ENCODE data around the gene NPIPB8. TPM values are rescaled to one million over a fixed set of nuclear protein-coding genes. Genes with fewer than 3 reads are reported as not detected.

The NPIPB8 gene
- total and polyA plus RNA-seq, 9 of the 15 experiments (the other 6 are each of a cell fraction or from before 2014, with no cell fraction given) = 0.16 TPM; not detected in 8

- TF ChIP-seq SMAD4 (CRISPR knock-in tag; conservative IDR thresholded peaks at IDR 0.05) (no peak), DIDO1 (tag; IDR thresholded peaks at IDR 0.05; ENCODE audit: low read depth) (no peak), ARHGAP35 (IDR thresholded peaks at IDR 0.05; ENCODE audit: partially characterized antibody) (no peak), HSF4 (CRISPR knock-in tag; IDR thresholded peaks at IDR 0.05; ENCODE audit: borderline replicate concordance) (no peak), HLTF (IDR thresholded peaks at IDR 0.05) (no peak)
These were observed 46.5 kb upstream of the NPIPB8 start (continued) for GRCh38 chr16:28591355-28591754.

DNA sequence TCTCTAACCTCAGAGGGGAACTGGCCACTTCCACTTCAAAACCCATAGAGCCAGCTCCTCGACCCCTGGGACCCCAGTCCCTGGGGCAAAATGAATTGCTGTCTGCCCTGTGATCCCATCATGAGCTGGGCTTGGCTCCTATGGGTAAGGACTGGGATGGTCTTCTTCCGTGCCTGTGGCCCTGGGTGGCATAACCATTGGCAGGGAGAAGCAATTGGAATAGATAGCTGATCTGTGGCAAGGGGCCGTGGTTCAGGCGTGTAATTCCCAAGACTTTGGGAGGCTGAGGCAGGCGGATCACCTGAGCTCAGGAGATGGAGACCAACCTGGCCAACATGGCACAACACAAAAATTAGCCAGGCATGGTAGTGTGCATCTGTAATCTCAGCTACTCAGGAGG, 45.4 kb upstream of the NPIPB8 start:
- no peak for ATAC-seq
- in situ Hi-C loops (cut with MboI) (no loop called here), intact Hi-C loops (cut with micrococcal nuclease) (no loop called here)
- peak; percentile 20 for TF ChIP-seq POLR2B (IDR thresholded peaks at IDR 0.05; ENCODE audit: low read depth, partially characterized antibody)
- TF ChIP-seq CAMTA2 (CRISPR knock-in tag; conservative IDR thresholded peaks at IDR 0.05) = no peak
- no peaks in the 10 kb centered on the region for H3K9me1 ChIP-seq (ENCODE audit: control insufficient read depth, insufficient read depth, low read length)
- ChIA-PET POLR2A (interaction anchor here (0.6 to 1.1 kb wide), 3 partner anchors 10 to 38 kb away, joined by 3 read pairs; no protein-coding TSS in a partner anchor), CTCF (ENCODE audit: low intra/inter-chr PET ratio) (no interaction called here)
- no peak overlapping the region for H3K9ac ChIP-seq (ENCODE audit: insufficient read depth in 1 of 2, low read depth in 2 of 2, low read length in 2 of 2)
- no peak overlapping the region for H3K4me2 ChIP-seq (ENCODE audit: insufficient read depth, low read length)
- no peaks in the 10 kb centered on the region for H3K27me3 ChIP-seq (ENCODE audit: control insufficient read depth in 2 of 2, insufficient read depth in 2 of 2, low read length in 2 of 2)
- DNase-seq (ENCODE audit: extremely low read depth in 1 of 4, low spot score in 3 of 4) = no peak
- H3K79me2 ChIP-seq (ENCODE audit: control insufficient read depth, insufficient read depth, low read length) = no peaks in the 10 kb centered on the region
- H3K9me3 ChIP-seq (replicated peaks; ENCODE audit: control insufficient read depth, insufficient read depth, low read depth, low read length) = no peaks in the 10 kb centered on the region
- WGBS (ENCODE audit: insufficient coverage, low coverage, missing lambda C conversion rate) = 75% methylated on average over 5 of the region's 5 CpGs
- FAIRE-seq = no peak
- H3K27ac ChIP-seq (ENCODE audit: extremely low read depth, low read depth, low read length) = no peak overlapping the region
- peaks cover 4 to 17% of the 10 kb centered on the region in 2 experiments for H3K4me1 ChIP-seq (replicated peaks in 1 of 2; ENCODE audit: control insufficient read depth in 2 of 2, insufficient read depth in 2 of 2, low read length in 2 of 2)
- peaks cover 26% of the 10 kb centered on the region; the same call in 2 of the 3 replicates for H3K36me3 ChIP-seq (ENCODE audit: control insufficient read depth, insufficient read depth, low read length)
- no peak overlapping the region for H3K4me3 ChIP-seq
- BruUV-seq (replicated peaks) = no TSS peak
- no peaks in the 10 kb centered on the region for H4K20me1 ChIP-seq (replicated peaks; ENCODE audit: control insufficient read depth, insufficient read depth, low read length)
- H2AFZ ChIP-seq (ENCODE audit: low read depth, low read length) = no peak overlapping the region

Data from K562 (cell line).